OCI-M2 (cell line): ENCODE data around the gene ARSA.

Experiments
- DNase-seq: peaks from one replicate; lab custom pipeline; 2025; ENCODE audit not compliant: unreplicated experiment; lab: John Stamatoyannopoulos, UW

ARSA gene

GRCh38 chr22:50581031-50581949 is 46.7 kb downstream of the ARSA start:
- DNase-seq, result no peak

GRCh38 chr22:50579752-50580151 is 48.2 kb downstream of the ARSA start:
- no peak for DNase-seq

- DNase-seq, result no peak
Measured at GRCh38 chr22:50578776-50579310, 49.1 kb downstream of the ARSA start.

- DNase-seq, result no peak
Measured at GRCh38 chr22:50577987-50578775, 49.8 kb downstream of the ARSA start, which contains the start of gene CPT1B. CPT1B (minus strand) TSS chr22:50578427; CDS start chr22:50577915, 512 bp downstream.

GRCh38 chr22:50577697-50577986 is 50.3 kb downstream of the ARSA start:
- DNase-seq, result no peak

GRCh38 chr22:50576806-50577696 is 50.9 kb downstream of the ARSA start:
- DNase-seq, result no peak

GRCh38 chr22:50576070-50576469 is 51.9 kb downstream of the ARSA start:
- DNase-seq, result no peak

GRCh38 chr22:50575426-50575941 is 52.5 kb downstream of the ARSA start:
- DNase-seq, result no peak
